Activated CD4-positive, alpha-beta T cell treated with anti-CD3 and anti-CD28 coated beads, Interleukin-2, Interleukin-6, amounts not matched to agents 100 ng/mL and 50 ng/mL, durations not matched to agents 16 hours and 8 hours (primary cell): Measurements from ENCODE around the gene CCNYL1.
"Not testable (repeated sequence)": the region's sequence is repeated elsewhere in the genome, so short reads cannot be mapped to it uniquely, and the experiment has no call there.

ENCODE experiments used
- DNase-seq: peaks from one replicate; pipeline ENCODE4 v3.0.0-alpha.2; 2020

Gene CCNYL1

GRCh38 chr2:207698301-207698700 lies 13.1 kb upstream of the CCNYL1 start:
- no peak for DNase-seq

- DNase-seq = no peak
These were observed 7.4 kb upstream of the CCNYL1 start for GRCh38 chr2:207704078-207704477.

GRCh38 chr2:207704671-207705070 lies 6.8 kb upstream of the CCNYL1 start:
- DNase-seq = no peak

- no peak for DNase-seq
These were observed 4.2 kb upstream of the CCNYL1 start for GRCh38 chr2:207706936-207707860.

GRCh38 chr2:207711750-207712530 lies 500 bp downstream of the CCNYL1 start:
- peak; percentile 61 for DNase-seq

GRCh38 chr2:207716056-207716455 lies 4.6 kb downstream of the CCNYL1 start:
- no peak for DNase-seq

GRCh38 chr2:207718521-207718920 lies 7.1 kb downstream of the CCNYL1 start:
- no peak for DNase-seq

GRCh38 chr2:207719008-207719407 lies 7.6 kb downstream of the CCNYL1 start:
- no peak for DNase-seq

GRCh38 chr2:207719655-207720054 lies 8.2 kb downstream of the CCNYL1 start:
- not testable (repeated sequence) for DNase-seq

GRCh38 chr2:207720517-207721187 lies 9.2 kb downstream of the CCNYL1 start:
- no peak for DNase-seq

GRCh38 chr2:207722773-207723424 lies 11.5 kb downstream of the CCNYL1 start:
- no peak for DNase-seq

GRCh38 chr2:207723425-207723787 lies 12.0 kb downstream of the CCNYL1 start:
- DNase-seq = not testable (repeated sequence)

- no peak for DNase-seq
These were observed 12.7 kb downstream of the CCNYL1 start for GRCh38 chr2:207724113-207724512.

- no peak for DNase-seq
These were observed 14.6 kb downstream of the CCNYL1 start for GRCh38 chr2:207725873-207726578.

- DNase-seq = no peak
These were observed 15.8 kb downstream of the CCNYL1 start for GRCh38 chr2:207727261-207727660.

- DNase-seq = no peak
These were observed 18.1 kb downstream of the CCNYL1 start for GRCh38 chr2:207729465-207729998.

GRCh38 chr2:207731138-207731537 lies 19.7 kb downstream of the CCNYL1 start:
- DNase-seq = no peak

GRCh38 chr2:207733597-207734240 lies 22.3 kb downstream of the CCNYL1 start:
- DNase-seq = no peak

GRCh38 chr2:207734264-207734635 lies 22.8 kb downstream of the CCNYL1 start:
- DNase-seq = no peak

- no peak for DNase-seq
These were observed 23.4 kb downstream of the CCNYL1 start for GRCh38 chr2:207734636-207735512.
